Inferior parietal cortex (tissue), 1 donor: ENCODE data around the gene EXOC3L4.
"Not testable (repeated sequence)": the region's sequence is repeated elsewhere in the genome, so short reads cannot be mapped to it uniquely, and the experiment has no call there.

Experiments used
- DNase-seq: peaks from one replicate; pipeline ENCODE4 v3.0.0-alpha.2; 2016; ENCODE audit errors: extremely low spot score

Gene EXOC3L4

GRCh38 chr14:103105580-103106150 is 11.1 kb downstream of the EXOC3L4 start:
- DNase-seq = no peak

- DNase-seq = no peak
These were observed 12.9 kb downstream of the EXOC3L4 start for GRCh38 chr14:103107455-103107854.

DNA sequence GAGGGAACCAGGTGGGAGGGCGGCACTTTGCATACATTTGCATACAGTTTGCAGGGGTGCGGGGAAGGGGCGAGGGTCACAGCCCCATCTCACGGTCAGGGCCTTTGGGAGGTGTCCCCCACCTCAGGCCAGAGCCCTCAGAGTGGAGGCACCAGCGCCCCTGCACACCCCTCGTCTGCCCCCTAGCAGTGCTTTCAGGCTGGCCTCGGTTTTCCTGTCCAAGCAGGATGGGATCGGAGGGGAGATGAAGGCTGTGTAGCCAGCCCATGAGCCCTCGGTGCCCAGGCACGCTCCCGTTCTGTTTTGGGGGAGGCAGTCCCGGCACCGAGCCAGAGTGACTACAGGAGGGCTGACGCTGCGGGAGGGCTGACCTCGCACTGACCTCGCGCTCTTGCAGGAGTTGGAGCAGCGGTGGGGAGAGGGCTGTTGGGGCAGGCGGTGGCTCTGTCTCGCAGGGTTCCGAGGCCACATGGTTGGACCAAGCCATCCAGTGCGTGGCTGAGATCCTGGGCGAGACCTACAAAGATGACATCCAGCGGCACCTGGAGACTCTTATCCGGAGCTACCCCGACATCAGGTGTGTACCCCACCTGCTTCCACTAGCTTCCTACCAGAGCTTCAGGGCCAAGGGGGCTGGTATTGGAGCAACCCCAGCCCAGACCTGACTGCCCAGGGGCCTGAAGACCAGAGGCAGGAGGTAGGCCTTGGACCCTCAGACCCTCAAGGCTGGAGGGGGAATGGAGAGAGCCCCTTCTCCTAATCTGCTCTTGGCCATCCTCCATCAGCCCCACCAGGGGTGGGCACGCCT is 13.6 kb downstream of the EXOC3L4 start:
- DNase-seq = no peak

DNA sequence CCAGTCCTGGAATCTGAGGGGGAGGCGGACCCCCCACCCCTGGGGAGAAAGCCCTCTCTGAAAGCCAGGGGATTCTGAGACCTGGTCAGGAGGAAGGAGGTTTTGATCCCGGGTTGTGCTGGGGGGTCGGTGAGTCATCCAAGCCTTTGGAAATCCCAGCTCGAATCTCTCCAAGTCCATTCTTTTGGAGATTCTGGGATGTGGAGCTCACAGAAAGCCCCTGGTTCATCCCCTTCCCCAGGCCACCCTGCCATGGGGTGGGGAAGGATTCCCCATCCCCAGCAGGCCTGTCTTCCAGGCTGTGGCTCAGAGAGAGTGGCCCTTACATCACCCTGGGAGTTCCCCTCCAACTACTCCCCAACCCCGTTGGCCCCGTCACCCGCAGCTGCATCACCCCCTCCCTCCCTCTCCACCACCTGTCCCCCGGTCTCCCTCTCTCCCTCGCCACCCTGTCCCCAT is 14.3 kb downstream of the EXOC3L4 start:
- no peak for DNase-seq

- no peak for DNase-seq
These were observed 15.3 kb downstream of the EXOC3L4 start for GRCh38 chr14:103109535-103110441.

GRCh38 chr14:103110681-103111231 is 16.2 kb downstream of the EXOC3L4 start:
- DNase-seq = no peak

- DNase-seq = no peak
These were observed 16.8 kb downstream of the EXOC3L4 start for GRCh38 chr14:103111232-103111868.

GRCh38 chr14:103112400-103113243 is 18.1 kb downstream of the EXOC3L4 start:
- DNase-seq = no peak

GRCh38 chr14:103113303-103113702 is 18.8 kb downstream of the EXOC3L4 start:
- DNase-seq = no peak

- no peak for DNase-seq
These were observed 19.2 kb downstream of the EXOC3L4 start for GRCh38 chr14:103113774-103114173.

GRCh38 chr14:103115086-103115679 is 20.7 kb downstream of the EXOC3L4 start:
- not testable (repeated sequence) for DNase-seq

GRCh38 chr14:103115845-103116572 is 21.5 kb downstream of the EXOC3L4 start:
- no peak for DNase-seq

GRCh38 chr14:103116636-103117035 is 22.1 kb downstream of the EXOC3L4 start:
- no peak for DNase-seq

- DNase-seq = not testable (repeated sequence)
These were observed 23.0 kb downstream of the EXOC3L4 start for GRCh38 chr14:103117499-103117898.

- no peak for DNase-seq
These were observed 23.6 kb downstream of the EXOC3L4 start for GRCh38 chr14:103118018-103118662.

DNA sequence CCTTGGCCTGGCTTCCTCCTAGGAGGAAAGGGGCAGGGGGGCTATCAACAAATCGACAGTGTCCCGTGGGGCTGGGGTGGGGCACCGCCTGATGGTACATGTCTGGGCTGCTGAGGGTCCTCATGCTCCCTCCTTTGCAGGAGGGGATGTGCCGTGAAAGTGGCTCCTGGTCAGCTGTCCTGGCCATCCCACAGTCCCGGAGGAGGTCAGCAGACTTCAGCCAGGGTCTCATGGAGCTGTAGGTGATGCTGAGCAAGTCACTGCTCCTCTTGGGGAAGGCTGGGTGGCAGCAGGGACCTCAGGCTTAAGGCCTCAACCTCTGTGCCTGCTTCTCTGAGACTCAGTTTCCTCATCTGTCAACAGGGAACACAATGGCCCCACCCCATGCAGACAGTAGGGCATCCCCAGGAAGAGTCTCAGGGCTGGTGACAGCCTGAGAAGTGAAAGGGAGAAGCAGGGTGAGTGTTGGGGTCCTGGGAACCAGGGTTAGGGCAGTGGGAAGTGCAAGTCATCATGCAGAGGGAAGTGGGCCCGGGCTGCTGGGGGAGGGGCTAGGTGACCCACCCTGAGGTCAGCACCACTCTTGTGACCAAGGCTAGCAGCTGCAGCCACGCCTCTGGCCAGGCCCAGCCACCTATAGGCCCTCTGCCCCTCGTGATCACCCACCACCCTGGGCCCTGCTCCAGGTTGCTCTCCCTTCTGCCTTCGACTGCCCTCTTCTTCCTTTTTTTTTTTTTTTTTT is 24.3 kb downstream of the EXOC3L4 start:
- no peak for DNase-seq

DNA sequence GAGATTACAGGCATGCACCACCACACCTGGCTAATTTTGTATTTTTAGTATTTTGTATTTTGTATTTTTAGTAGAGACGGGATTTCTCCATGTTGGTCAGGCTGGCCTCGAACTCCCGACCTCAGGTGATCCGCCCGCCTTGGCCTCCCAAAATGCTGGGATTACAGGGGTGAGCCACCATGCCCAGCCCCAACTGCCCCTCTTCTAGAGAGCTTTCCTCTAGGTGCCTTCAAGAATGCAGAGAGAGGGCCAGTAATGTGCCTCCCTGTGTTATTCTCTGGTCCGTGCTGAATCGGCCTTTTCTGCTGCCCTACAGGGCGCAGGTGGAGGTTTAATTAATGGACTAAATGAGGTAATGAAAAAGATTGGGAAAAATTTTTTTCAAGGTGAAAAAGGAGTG is 25.0 kb downstream of the EXOC3L4 start:
- DNase-seq = not testable (repeated sequence)
